GM12801 (cell line): Measurements from ENCODE around the gene AURKB.

Experiments
- CTCF ChIP-seq: IDR thresholded peaks from one replicate; pipeline ENCODE4 v1.5.1; 2011; ENCODE audit warnings: control low read depth; ENCODE audit not compliant: insufficient read length; ENCODE audit errors: extremely low read depth

The AURKB gene

GRCh38 chr17:8210761-8211458 lies 535 bp upstream of the AURKB start:
- TF ChIP-seq CTCF, result no peak

- no peak for TF ChIP-seq CTCF
These were observed 3.8 kb downstream of the AURKB start for GRCh38 chr17:8206536-8206935.

- no peak for TF ChIP-seq CTCF
These were observed 5.4 kb downstream of the AURKB start for GRCh38 chr17:8204761-8205555.

GRCh38 chr17:8192070-8192815 lies 18.1 kb downstream of the AURKB start:
- TF ChIP-seq CTCF, result no peak

GRCh38 chr17:8190506-8190905 lies 19.9 kb downstream of the AURKB start:
- TF ChIP-seq CTCF, result no peak

GRCh38 chr17:8189711-8190477 lies 20.5 kb downstream of the AURKB start, which contains the start of gene BORCS6:
TSS of gene BORCS6 (minus strand) at chr17:8190180. CDS start at chr17:8190140, 40 bp downstream.
- TF ChIP-seq CTCF, result no peak
